ENCODE results near the gene CLIC6.

CLIC6 gene

GRCh38 chr21:34698270-34699015 lies 29.6 kb downstream of the CLIC6 start:
- peak; percentile 71; the same call in 1 of the 2 replicates for TF ChIP-seq ZNF776 (tag by site-specific recombination; IDR thresholded peaks at IDR 0.05; ENCODE audit: borderline replicate concordance)
- TF ChIP-seq ZNF2 (tag by site-specific recombination; IDR thresholded peaks at IDR 0.05) = no peak
- no peak for TF ChIP-seq SALL2 (tag by site-specific recombination; IDR thresholded peaks at IDR 0.05; ENCODE audit: borderline replicate concordance)
- no peak for TF ChIP-seq ZNF610 (tag by site-specific recombination; IDR thresholded peaks at IDR 0.05; ENCODE audit: borderline replicate concordance)
- TF ChIP-seq ZNF202 (tag by site-specific recombination; IDR thresholded peaks at IDR 0.05; ENCODE audit: borderline replicate concordance) = no peak
- TF ChIP-seq KLF8 (tag by site-specific recombination; IDR thresholded peaks at IDR 0.05) = no peak
- TF ChIP-seq ZNF311 (tag by site-specific recombination; IDR thresholded peaks at IDR 0.05; ENCODE audit: borderline replicate concordance) = peak; percentile 78; the same call in 1 of the 2 replicates
- peak; percentile 72; the same call in 1 of the 2 replicates for TF ChIP-seq ZNF148 (tag by site-specific recombination; IDR thresholded peaks at IDR 0.05; ENCODE audit: borderline replicate concordance)
- TF ChIP-seq ZBTB44 (tag by site-specific recombination; IDR thresholded peaks at IDR 0.05) = no peak
- 0 out of 2 replicates have a peak, but pooled peaks have one; percentile 35 for TF ChIP-seq ZNF544 (tag by site-specific recombination; IDR thresholded peaks at IDR 0.05)
- TF ChIP-seq ZNF366 (tag by site-specific recombination; conservative IDR thresholded peaks at IDR 0.05) = peak; percentile 95
- peak; percentile 75; the same call in 1 of the 2 replicates for TF ChIP-seq ZNF473 (tag by site-specific recombination; IDR thresholded peaks at IDR 0.05)
- no peak for TF ChIP-seq GLI4 (tag by site-specific recombination; IDR thresholded peaks at IDR 0.05)
- no peak for TF ChIP-seq OSR2 (tag by site-specific recombination; IDR thresholded peaks at IDR 0.05)
- TF ChIP-seq ZNF600 (tag by site-specific recombination; IDR thresholded peaks at IDR 0.05) = no peak
- TF ChIP-seq ZNF112 (tag by site-specific recombination; IDR thresholded peaks at IDR 0.05) = peak; percentile 44; the same call in 1 of the 2 replicates
- CTCF ChIA-PET = interaction anchor here (1.1 kb wide), 1 partner anchor 954 kb away, joined by 3 read pairs; no protein-coding TSS in a partner anchor
- H3K4me3 ChIP-seq (ENCODE audit: low read depth, low read length) = no peak overlapping the region
- no peak overlapping the region for H3K27ac ChIP-seq (ENCODE audit: extremely low read depth, low read depth, low read length)
- H3K9me3 ChIP-seq (ENCODE audit: control insufficient read depth, insufficient read depth, low read depth, low read length) = no peaks in the 10 kb centered on the region
- POLR2A ChIA-PET = no interaction called here
- H3K36me3 ChIP-seq (ENCODE audit: control insufficient read depth in 2 of 2, insufficient read depth in 1 of 2, low read length in 2 of 2) = no peaks in the 10 kb centered on the region
- no peaks in the 10 kb centered on the region for H3K4me1 ChIP-seq (ENCODE audit: control insufficient read depth, insufficient read depth, low read length)

- H3K27ac ChIP-seq (ENCODE audit: extremely low read depth, low read depth, low read length) = no peak overlapping the region
- no peak overlapping the region for H3K4me3 ChIP-seq (ENCODE audit: low read depth, low read length)
- TF ChIP-seq MEIS1 (CRISPR knock-in tag; IDR thresholded peaks at IDR 0.05; ENCODE audit: borderline replicate concordance) (no peak), EGR2 (tag by site-specific recombination; IDR thresholded peaks at IDR 0.05; ENCODE audit: low read depth) (0 out of 2 replicates have a peak, but pooled peaks have one; percentile 6)
- H3K36me3 ChIP-seq (ENCODE audit: control insufficient read depth in 2 of 2, insufficient read depth in 1 of 2, low read length in 2 of 2) = no peaks in the 10 kb centered on the region
- POLR2A ChIA-PET = no interaction called here
- no peaks in the 10 kb centered on the region for H3K4me1 ChIP-seq (ENCODE audit: control insufficient read depth, insufficient read depth, low read length)
- H3K9me3 ChIP-seq (ENCODE audit: control insufficient read depth, insufficient read depth, low read depth, low read length) = no peaks in the 10 kb centered on the region
- CTCF ChIA-PET = interaction anchor here (1.0 to 1.6 kb wide), 2 partner anchors 8 to 23 kb away, joined by 3 to 5 read pairs; no protein-coding TSS in a partner anchor
These were observed 31.8 kb downstream of the CLIC6 start for GRCh38 chr21:34700605-34701004.

All from HEK293 (cell line).